GM18508 (cell line): ENCODE results near the gene CANT1.
"Not testable (repeated sequence)": the region's sequence is repeated elsewhere in the genome, so short reads cannot be mapped to it uniquely, and the experiment has no call there.

Experiments
- ATAC-seq: cut with Tn5 transposase; IDR thresholded peaks from one replicate; pipeline ENCODE4 v1.9.1; 2021; ENCODE audit warnings: moderate number of reproducible peaks; ENCODE audit not compliant: insufficient read depth, unreplicated experiment

The CANT1 gene

GRCh38 chr17:79043931-79044320, 34.4 kb upstream of the CANT1 start:
- no peak for ATAC-seq

- no peak for ATAC-seq
These were observed 33.8 kb upstream of the CANT1 start for GRCh38 chr17:79043191-79043930.

GRCh38 chr17:79042421-79043190, 33.0 kb upstream of the CANT1 start:
- no peak for ATAC-seq

GRCh38 chr17:79041723-79042420, 32.3 kb upstream of the CANT1 start:
- no peak for ATAC-seq

GRCh38 chr17:79041041-79041570, 31.5 kb upstream of the CANT1 start:
- no peak for ATAC-seq

GRCh38 chr17:79039886-79040285, 30.3 kb upstream of the CANT1 start:
- no peak for ATAC-seq

- ATAC-seq, result no peak
These were observed 29.6 kb upstream of the CANT1 start for GRCh38 chr17:79039171-79039570.

GRCh38 chr17:79038545-79039135, 29.1 kb upstream of the CANT1 start:
- ATAC-seq, result no peak

- no peak for ATAC-seq
These were observed 27.0 kb upstream of the CANT1 start for GRCh38 chr17:79036596-79036995.

- ATAC-seq, result no peak
These were observed 26.6 kb upstream of the CANT1 start for GRCh38 chr17:79036181-79036580.

- ATAC-seq, result no peak
These were observed 26.1 kb upstream of the CANT1 start for GRCh38 chr17:79035686-79036085.

- no peak for ATAC-seq
These were observed 25.4 kb upstream of the CANT1 start for GRCh38 chr17:79034931-79035485.

GRCh38 chr17:79033741-79034501, 24.4 kb upstream of the CANT1 start:
- ATAC-seq, result no peak

- ATAC-seq, result no peak
These were observed 23.6 kb upstream of the CANT1 start for GRCh38 chr17:79033046-79033616.

GRCh38 chr17:79031996-79032875, 22.7 kb upstream of the CANT1 start:
- no peak for ATAC-seq

GRCh38 chr17:79030636-79031035, 21.1 kb upstream of the CANT1 start:
- ATAC-seq, result not testable (repeated sequence)

- ATAC-seq, result no peak
These were observed 19.9 kb upstream of the CANT1 start for GRCh38 chr17:79029327-79030009.
